H9 (cell line): Measurements from ENCODE around the gene RAB3IL1. TPM values are rescaled to one million over a fixed set of nuclear protein-coding genes. Genes with fewer than 3 reads are reported as not detected.

ENCODE experiments used
- DNase-seq: peaks from one replicate; pipeline ENCODE4 v3.0.0-alpha.2; 2017
- H2AFZ ChIP-seq: one replicate; pipeline ENCODE4 v1.6.1; 2013; ENCODE audit warnings: mild to moderate bottlenecking, low read length, control low read depth, moderate library complexity
- H2AK5ac ChIP-seq: 2 replicates; pipeline ENCODE4 v1.6.1; 2013; ENCODE audit warnings: low read length, control low read depth, mixed read lengths; ENCODE audit not compliant: insufficient read length
- H2BK120ac ChIP-seq: one replicate; pipeline ENCODE4 v1.6.1; 2013; ENCODE audit warnings: low read depth, mild to moderate bottlenecking, low read length, control low read depth, inconsistent platforms; ENCODE audit not compliant: poor library complexity, severe bottlenecking
- H2BK12ac ChIP-seq: 2 replicates; pipeline ENCODE4 v1.6.1; 2013; ENCODE audit warnings: low read length, control low read depth, mixed read lengths, low read depth; ENCODE audit not compliant: insufficient read length
- H2BK15ac ChIP-seq: 2 replicates; pipeline ENCODE4 v1.6.1; 2013; ENCODE audit warnings: low read depth, low read length, control low read depth
- H2BK20ac ChIP-seq: one replicate; pipeline ENCODE4 v1.6.1; 2013; ENCODE audit warnings: low read depth, mild to moderate bottlenecking, low read length, control low read depth, inconsistent platforms; ENCODE audit not compliant: poor library complexity, severe bottlenecking
- H2BK5ac ChIP-seq: 2 replicates; pipeline ENCODE4 v1.6.1; 2013; ENCODE audit warnings: low read length, control low read depth, mixed read lengths; ENCODE audit not compliant: insufficient read length
- H3K14ac ChIP-seq: 2 replicates; pipeline ENCODE4 v1.6.1; 2013; ENCODE audit warnings: low read length, control low read depth; ENCODE audit not compliant: insufficient read depth
- H3K18ac ChIP-seq: 2 replicates; pipeline ENCODE4 v1.6.1; 2013; ENCODE audit warnings: low read depth, mild to moderate bottlenecking, mixed read lengths, low read length, control low read depth; ENCODE audit not compliant: insufficient read length
- H3K23ac ChIP-seq: 2 replicates; pipeline ENCODE4 v1.6.1; 2013; ENCODE audit warnings: low read length, control low read depth, mixed read lengths, low read depth; ENCODE audit not compliant: insufficient read length
- H3K23me2 ChIP-seq: 2 replicates; pipeline ENCODE4 v1.6.1; 2013; ENCODE audit warnings: low read depth, mild to moderate bottlenecking, mixed read lengths, low read length, control low read depth; ENCODE audit not compliant: insufficient read length, poor library complexity, severe bottlenecking
- H3K27ac ChIP-seq: 2 replicates; pipeline ENCODE4 v1.5.1; 2013; ENCODE audit warnings: low read length, control low read depth, mixed read lengths, low read depth; ENCODE audit not compliant: insufficient read length
- H3K27me3 ChIP-seq: 2 replicates; pipeline ENCODE4 v1.6.1; 2013; ENCODE audit warnings: low read length, control low read depth, inconsistent platforms; ENCODE audit not compliant: insufficient read depth
- H3K4ac ChIP-seq: 2 replicates; pipeline ENCODE4 v1.6.1; 2013; ENCODE audit warnings: low read depth, mild to moderate bottlenecking, control low read depth, inconsistent platforms, low read length, moderate library complexity
- H3K4me1 ChIP-seq: 2 replicates; pipeline ENCODE4 v1.6.1; 2013; ENCODE audit warnings: low read length, control low read depth, inconsistent platforms; ENCODE audit not compliant: insufficient read depth
- H3K4me2 ChIP-seq: 2 replicates; pipeline ENCODE4 v1.6.1; 2013; ENCODE audit warnings: low read length, control low read depth, mixed read lengths; ENCODE audit not compliant: insufficient read length, insufficient read depth
- H3K56ac ChIP-seq: 2 replicates; pipeline ENCODE4 v1.6.1; 2013; ENCODE audit warnings: low read depth, mild to moderate bottlenecking, mixed read lengths, low read length, control low read depth; ENCODE audit not compliant: insufficient read length
- H3K79me1 ChIP-seq: 2 replicates; pipeline ENCODE4 v1.6.1; 2013; ENCODE audit warnings: low read depth, mild to moderate bottlenecking, moderate library complexity, low read length, control low read depth, inconsistent platforms; ENCODE audit not compliant: insufficient read depth, poor library complexity, severe bottlenecking
- H3K79me2 ChIP-seq: 2 replicates; pipeline ENCODE4 v1.6.1; 2013; ENCODE audit warnings: low read length, control low read depth, inconsistent platforms; ENCODE audit not compliant: insufficient read depth
- H3K9ac ChIP-seq: 2 replicates; pipeline ENCODE4 v1.6.1; 2013; ENCODE audit warnings: low read length, control low read depth, mixed read lengths; ENCODE audit not compliant: insufficient read length; ENCODE audit errors: extremely low read depth
- H3K9me3 ChIP-seq: one replicate; pipeline ENCODE4 v1.6.1; 2013; ENCODE audit warnings: low read depth, low read length, inconsistent platforms; ENCODE audit not compliant: control insufficient read depth
- H3T11ph ChIP-seq: one replicate; pipeline ENCODE4 v1.6.1; 2013; ENCODE audit warnings: mild to moderate bottlenecking, low read length, control low read depth, inconsistent platforms
- H4K20me1 ChIP-seq: one replicate; pipeline ENCODE4 v1.6.1; 2013; ENCODE audit not compliant: control insufficient read depth, insufficient read length, insufficient read depth
- H4K5ac ChIP-seq: 2 replicates; pipeline ENCODE4 v1.6.1; 2013; ENCODE audit warnings: low read depth, mild to moderate bottlenecking, mixed read lengths, low read length, control low read depth; ENCODE audit not compliant: insufficient read length
- H4K8ac ChIP-seq: replicated peaks from 2 replicates; pipeline ENCODE4 v1.6.1; 2013; ENCODE audit warnings: low read length, control low read depth, mixed read lengths, low read depth; ENCODE audit not compliant: insufficient read length
- H4K91ac ChIP-seq: 2 replicates; pipeline ENCODE4 v1.6.1; 2013; ENCODE audit warnings: low read depth, mild to moderate bottlenecking, moderate library complexity, mixed read lengths, low read length, control low read depth; ENCODE audit not compliant: insufficient read length
- H3K27ac Mint-ChIP-seq, 3 experiments: 2 replicates in 2 of 3; 3 replicates in 1 of 3; pipeline ENCODE4 v1.8.0; 2020 to 2021; ENCODE audit warnings: mixed read lengths in 3 of 3, mild to moderate bottlenecking in 1 of 3, moderate library complexity in 1 of 3
- H3K27me3 Mint-ChIP-seq: 2 replicates; pipeline ENCODE4 v1.8.0; 2021; ENCODE audit warnings: low read depth, mild to moderate bottlenecking, moderate library complexity, mixed read lengths
- H3K36me3 Mint-ChIP-seq, 3 experiments: 2 replicates in 2 of 3; 3 replicates in 1 of 3; pipeline ENCODE4 v1.8.0; 2020 to 2021; ENCODE audit warnings: low read depth in 3 of 3, mixed read lengths in 3 of 3; ENCODE audit not compliant: insufficient read depth in 1 of 3
- H3K4me1 Mint-ChIP-seq, 2 experiments: 2 replicates each; pipeline ENCODE4 v1.8.0; 2020; ENCODE audit warnings: mixed read lengths in 2 of 2
- H3K4me3 Mint-ChIP-seq, 2 experiments: 2 replicates in 1 of 2; 3 replicates in 1 of 2; pipeline ENCODE4 v1.8.0; 2020 to 2021; ENCODE audit warnings: mild to moderate bottlenecking in 2 of 2, mixed read lengths in 2 of 2, moderate library complexity in 1 of 2
- H3K9me3 Mint-ChIP-seq, 2 experiments: 2 replicates in 1 of 2; 3 replicates in 1 of 2; pipeline ENCODE4 v1.8.0; 2020; ENCODE audit warnings: mild to moderate bottlenecking in 2 of 2, mixed read lengths in 2 of 2, moderate library complexity in 1 of 2
- WGBS: extraction: QIAGEN DNeasy Blood & Tissue Kit; methylation state at CpG from one replicate; pipeline ENCODE4 v1.1.7; 2013; ENCODE audit warnings: missing lambda C conversion rate, low lambda C conversion rate, mixed read lengths; ENCODE audit not compliant: insufficient read length; ENCODE audit errors: extremely low coverage; 5-methylcytosine and 5-hydroxymethylcytosine counted together
- total RNA-seq: library from RNA; stranded (reverse); gene quantifications from 2 replicates; pipeline ENCODE4 v1.2.1, GENCODE V29; 2021
- TF ChIP-seq, protein P1 (sequence below): fragments of 200-600 bp; sonication (generic); conservative IDR thresholded peaks from 3 replicates; pipeline ENCODE4 v1.8.0; 2021; ENCODE audit warnings: antibody characterized with exemption, mild to moderate bottlenecking

Gene RAB3IL1
- total RNA-seq, 1 experiment from 2014 or later = 2.4 TPM

DNA sequence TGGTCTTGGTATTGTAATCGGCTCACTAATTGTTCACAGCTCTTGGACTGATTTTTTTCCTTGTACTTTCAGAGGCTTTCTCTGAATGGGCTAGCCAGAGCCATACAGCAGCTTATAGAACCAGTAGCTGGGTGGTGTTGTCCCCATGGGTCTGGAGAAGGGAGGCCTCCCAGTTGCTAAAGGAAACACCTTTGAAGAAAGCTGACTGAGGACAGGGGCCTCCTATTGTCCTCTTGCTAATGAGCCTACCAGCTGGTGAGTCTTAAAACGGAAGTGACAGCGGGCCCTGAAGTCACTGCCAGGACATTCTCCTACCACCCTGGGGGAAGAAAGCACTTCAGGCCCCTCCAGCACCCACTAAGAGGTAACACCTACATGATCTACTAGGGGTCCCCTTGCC is 36.0 kb downstream of the RAB3IL1 start:
- H4K20me1 ChIP-seq = no peaks in the 10 kb centered on the region
- H3K56ac ChIP-seq = no peak overlapping the region
- peak; percentile 73 for DNase-seq
- no peak overlapping the region for H3K9ac ChIP-seq
- no peak overlapping the region for H3K18ac ChIP-seq
- H3K27me3 ChIP-seq = no peaks in the 10 kb centered on the region
- no peak overlapping the region for H4K8ac ChIP-seq
- H3K4me3 Mint-ChIP-seq = peak overlapping the region in 1 of 2 experiments; percentile 33; a peak in 1 of 5 replicates
- H3K27ac ChIP-seq = no peak overlapping the region
- H3K79me2 ChIP-seq = no peaks in the 10 kb centered on the region
- peak overlapping the region; percentile 8 for H3K4me2 ChIP-seq
- H2BK120ac ChIP-seq = no peak overlapping the region
- H2AK5ac ChIP-seq = no peak overlapping the region
- H2BK20ac ChIP-seq = no peak overlapping the region
- no peak overlapping the region for H2BK5ac ChIP-seq
- H3K23me2 ChIP-seq = peaks cover 2% of the 10 kb centered on the region
- peaks cover 0 to under 1% of the 10 kb centered on the region in 2 experiments; a peak in 2 of 5 replicates for H3K9me3 Mint-ChIP-seq
- H3T11ph ChIP-seq = no peak overlapping the region
- H4K91ac ChIP-seq = no peak overlapping the region
- H3K27ac Mint-ChIP-seq = peak overlapping the region in 1 of 3 experiments; percentile 93; a peak in 1 of 7 replicates
- H2BK15ac ChIP-seq = no peak overlapping the region
- no peaks in the 10 kb centered on the region for H3K79me1 ChIP-seq
- no peak overlapping the region for H2BK12ac ChIP-seq
- H4K5ac ChIP-seq = no peak overlapping the region
- peaks cover 3% of the 10 kb centered on the region; the same call in 1 of the 2 replicates for H3K4me1 ChIP-seq
- no peak overlapping the region for H3K23ac ChIP-seq
- no CpG with 5 or more reads among the region's 3 CpGs for WGBS
- no peaks in the 10 kb centered on the region; the same call in 1 of the 2 replicates for H3K27me3 Mint-ChIP-seq
- no peaks in the 10 kb centered on the region for H3K9me3 ChIP-seq
- peaks cover 19 to 31% of the 10 kb centered on the region in 2 experiments for H3K4me1 Mint-ChIP-seq
- TF ChIP-seq, protein P1, sequence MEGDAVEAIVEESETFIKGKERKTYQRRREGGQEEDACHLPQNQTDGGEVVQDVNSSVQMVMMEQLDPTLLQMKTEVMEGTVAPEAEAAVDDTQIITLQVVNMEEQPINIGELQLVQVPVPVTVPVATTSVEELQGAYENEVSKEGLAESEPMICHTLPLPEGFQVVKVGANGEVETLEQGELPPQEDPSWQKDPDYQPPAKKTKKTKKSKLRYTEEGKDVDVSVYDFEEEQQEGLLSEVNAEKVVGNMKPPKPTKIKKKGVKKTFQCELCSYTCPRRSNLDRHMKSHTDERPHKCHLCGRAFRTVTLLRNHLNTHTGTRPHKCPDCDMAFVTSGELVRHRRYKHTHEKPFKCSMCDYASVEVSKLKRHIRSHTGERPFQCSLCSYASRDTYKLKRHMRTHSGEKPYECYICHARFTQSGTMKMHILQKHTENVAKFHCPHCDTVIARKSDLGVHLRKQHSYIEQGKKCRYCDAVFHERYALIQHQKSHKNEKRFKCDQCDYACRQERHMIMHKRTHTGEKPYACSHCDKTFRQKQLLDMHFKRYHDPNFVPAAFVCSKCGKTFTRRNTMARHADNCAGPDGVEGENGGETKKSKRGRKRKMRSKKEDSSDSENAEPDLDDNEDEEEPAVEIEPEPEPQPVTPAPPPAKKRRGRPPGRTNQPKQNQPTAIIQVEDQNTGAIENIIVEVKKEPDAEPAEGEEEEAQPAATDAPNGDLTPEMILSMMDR = no peak
- peaks cover 0 to 3% (median 0%) of the 10 kb centered on the region in 3 experiments; a peak in 3 of 7 replicates for H3K36me3 Mint-ChIP-seq
- no peak overlapping the region for H3K4ac ChIP-seq
- no peak overlapping the region; the same call in 1 of the 2 replicates for H3K14ac ChIP-seq
- H2AFZ ChIP-seq = no peak overlapping the region
